PC-9 (cell line): ENCODE measurements around the gene SH3PXD2B. TPM values are rescaled to one million over a fixed set of nuclear protein-coding genes. Genes with fewer than 3 reads are reported as not detected.

Source experiments
- BruUV-seq: library from RNA; stranded (reverse); fragments of 400-500 nt; replicated peaks from 2 replicates; lab custom pipeline; 2021; lab: Mats Ljungman, UMichigan
- CTCF ChIA-PET: fragments of 300-600 bp; sonication (Branson Sonifier 250); formaldehyde crosslinking; loops from one replicate; lab custom pipeline; 2022; ENCODE audit warnings: antibody characterized with exemption; lab: Charles Lee
- POLR2A ChIA-PET: fragments of 300-600 bp; sonication (Branson Sonifier 250); formaldehyde crosslinking; loops from one replicate; lab custom pipeline; 2022; ENCODE audit warnings: antibody characterized with exemption; ENCODE audit not compliant: unreplicated experiment; lab: Charles Lee
- DNase-seq, 2 experiments: peaks; one replicate each; pipeline versions ENCODE4 v3.0.0 to v3.0.0-alpha.2; 2015 to 2022; ENCODE audit warnings: mixed read lengths in 1 of 2
- H2AFZ ChIP-seq: fragments of 200-600 bp; sonication (generic); 2 replicates; pipeline ENCODE4 v1.8.1; 2017; ENCODE audit warnings: antibody characterized with exemption
- H3F3A ChIP-seq: fragments of 200-600 bp; sonication (generic); 2 replicates; pipeline ENCODE4 v1.8.1; 2017; ENCODE audit warnings: antibody characterized with exemption, mild to moderate bottlenecking, low read depth; ENCODE audit not compliant: insufficient read depth
- H3K27ac ChIP-seq: fragments of 200-600 bp; sonication (generic); 2 replicates; pipeline ENCODE4 v1.6.1; 2016; ENCODE audit warnings: mixed run types
- H3K27me3 ChIP-seq: fragments of 200-600 bp; sonication (generic); 2 replicates; pipeline ENCODE4 v1.6.1; 2016; ENCODE audit warnings: low read depth, mixed run types; ENCODE audit not compliant: insufficient read depth
- H3K36me3 ChIP-seq: fragments of 200-600 bp; sonication (generic); 2 replicates; pipeline ENCODE4 v1.6.1; 2016; ENCODE audit warnings: low read depth, mixed run types
- H3K4me1 ChIP-seq: fragments of 200-600 bp; sonication (generic); replicated peaks from 2 replicates; pipeline ENCODE4 v1.6.1; 2016; ENCODE audit warnings: mixed run types; ENCODE audit not compliant: insufficient read depth
- H3K4me2 ChIP-seq: fragments of 200-600 bp; sonication (generic); 2 replicates; pipeline ENCODE4 v1.6.1; 2017; ENCODE audit warnings: mixed run types
- H3K4me3 ChIP-seq: fragments of 200-600 bp; sonication (generic); 2 replicates; pipeline ENCODE4 v1.6.1; 2016; ENCODE audit warnings: mixed run types
- H3K79me2 ChIP-seq: fragments of 200-600 bp; sonication (generic); 2 replicates; pipeline ENCODE4 v1.6.1; 2017; ENCODE audit warnings: low read depth, mixed run types
- H3K9me2 ChIP-seq: fragments of 200-600 bp; sonication (generic); 2 replicates; pipeline ENCODE4 v1.8.1; 2017; ENCODE audit warnings: mild to moderate bottlenecking; ENCODE audit not compliant: insufficient read depth
- H3K9me3 ChIP-seq: fragments of 200-600 bp; sonication (generic); 2 replicates; pipeline ENCODE4 v1.8.1; 2016; ENCODE audit warnings: low read depth; ENCODE audit not compliant: insufficient read depth
- H4K20me1 ChIP-seq: fragments of 200-600 bp; sonication (generic); 2 replicates; pipeline ENCODE4 v1.8.1; 2017; ENCODE audit not compliant: insufficient read depth
- EZH2 ChIP-seq: fragments of 200-600 bp; sonication (generic); IDR thresholded peaks from 2 replicates; pipeline ENCODE4 v1.8.0; 2017; ENCODE audit warnings: antibody characterized with exemption, low read depth
- intact Hi-C: fragments of 100-400 bp; cut with micrococcal nuclease; formaldehyde crosslinking; loops from one replicate; pipeline ENCODE4 v1.10.0; 2022; ENCODE audit not compliant: unreplicated experiment
- total RNA-seq: library from RNA; stranded (reverse); gene quantifications from 2 replicates; pipeline ENCODE4 v1.2.3, GENCODE V29; 2021
- TF ChIP-seq, protein P1 (sequence below): fragments of 200-600 bp; sonication (generic); conservative IDR thresholded peaks from 2 replicates; pipeline ENCODE4 v1.6.1; 2017; ENCODE audit warnings: mixed run types, antibody characterized with exemption, mild to moderate bottlenecking, moderate library complexity

The SH3PXD2B gene
- total RNA-seq, 1 experiment from 2014 or later: 29.3 TPM

GRCh38 chr5:172325452-172325851 is 128.9 kb downstream of the SH3PXD2B start:
- no peaks in the 10 kb centered on the region for H4K20me1 ChIP-seq
- H3K9me3 ChIP-seq: no peaks in the 10 kb centered on the region
- no peak for DNase-seq
- no peaks in the 10 kb centered on the region for H3K4me1 ChIP-seq
- ChIA-PET CTCF (interaction anchor here (0.7 kb wide), 1 partner anchor 82 kb away, joined by 3 read pairs; no protein-coding TSS in a partner anchor), POLR2A (no interaction called here)
- H3K9me2 ChIP-seq: no peaks in the 10 kb centered on the region
- H2AFZ ChIP-seq: no peak overlapping the region
- no TSS peak for BruUV-seq
- no peaks in the 10 kb centered on the region for H3F3A ChIP-seq
- intact Hi-C loops: no loop called here
- no peak overlapping the region for H3K27ac ChIP-seq
- H3K4me3 ChIP-seq: no peak overlapping the region
- H3K36me3 ChIP-seq: no peaks in the 10 kb centered on the region
- H3K79me2 ChIP-seq: no peaks in the 10 kb centered on the region
- no peaks in the 10 kb centered on the region for H3K27me3 ChIP-seq
- H3K4me2 ChIP-seq: no peak overlapping the region
- TF ChIP-seq EZH2: no peak
- TF ChIP-seq, protein P1, sequence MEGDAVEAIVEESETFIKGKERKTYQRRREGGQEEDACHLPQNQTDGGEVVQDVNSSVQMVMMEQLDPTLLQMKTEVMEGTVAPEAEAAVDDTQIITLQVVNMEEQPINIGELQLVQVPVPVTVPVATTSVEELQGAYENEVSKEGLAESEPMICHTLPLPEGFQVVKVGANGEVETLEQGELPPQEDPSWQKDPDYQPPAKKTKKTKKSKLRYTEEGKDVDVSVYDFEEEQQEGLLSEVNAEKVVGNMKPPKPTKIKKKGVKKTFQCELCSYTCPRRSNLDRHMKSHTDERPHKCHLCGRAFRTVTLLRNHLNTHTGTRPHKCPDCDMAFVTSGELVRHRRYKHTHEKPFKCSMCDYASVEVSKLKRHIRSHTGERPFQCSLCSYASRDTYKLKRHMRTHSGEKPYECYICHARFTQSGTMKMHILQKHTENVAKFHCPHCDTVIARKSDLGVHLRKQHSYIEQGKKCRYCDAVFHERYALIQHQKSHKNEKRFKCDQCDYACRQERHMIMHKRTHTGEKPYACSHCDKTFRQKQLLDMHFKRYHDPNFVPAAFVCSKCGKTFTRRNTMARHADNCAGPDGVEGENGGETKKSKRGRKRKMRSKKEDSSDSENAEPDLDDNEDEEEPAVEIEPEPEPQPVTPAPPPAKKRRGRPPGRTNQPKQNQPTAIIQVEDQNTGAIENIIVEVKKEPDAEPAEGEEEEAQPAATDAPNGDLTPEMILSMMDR: no peak

DNA sequence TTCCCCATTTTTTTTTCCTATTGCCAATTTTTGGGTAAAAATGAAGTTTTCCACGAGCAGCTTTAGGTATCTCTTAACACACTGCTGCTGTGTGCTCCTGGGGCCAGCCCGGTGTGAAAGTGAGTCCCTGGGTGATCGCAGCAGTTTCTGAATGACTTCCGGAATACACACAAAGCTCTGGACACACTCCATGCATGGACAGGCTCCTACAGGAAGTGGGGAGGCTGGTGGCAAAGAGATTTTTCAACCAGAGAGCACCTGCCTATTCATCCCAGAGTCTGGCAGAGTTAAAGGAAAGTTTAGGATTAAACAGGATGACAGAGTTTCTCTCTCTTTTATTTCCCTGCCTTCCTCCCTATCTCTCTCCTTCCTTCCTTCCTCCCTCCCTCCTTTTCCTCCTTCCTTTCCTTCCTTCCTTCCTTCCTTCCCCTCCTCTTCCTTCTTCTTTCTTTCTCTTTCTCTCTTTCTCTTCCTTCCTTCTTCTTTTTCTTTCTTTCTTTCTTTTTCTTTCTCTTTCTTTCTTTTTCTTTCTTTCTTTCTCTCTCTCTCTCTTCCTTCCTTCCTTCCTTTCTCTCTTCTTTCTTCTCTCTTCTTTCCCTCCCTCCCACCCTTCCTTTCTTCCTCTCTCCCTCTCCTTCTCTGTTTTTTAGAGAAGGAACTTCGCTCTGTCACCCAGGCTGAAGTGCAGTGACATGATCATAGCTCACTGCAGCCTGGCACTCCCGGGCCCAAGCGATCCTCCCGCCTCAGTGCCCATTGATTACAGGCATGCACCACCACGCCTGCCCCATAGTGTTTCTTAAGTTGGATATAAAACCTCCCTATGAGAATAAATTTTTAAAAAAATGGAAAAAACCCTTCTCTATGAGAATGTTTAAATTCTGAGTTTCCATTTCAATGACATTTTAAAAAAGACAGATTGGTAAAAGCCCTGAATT is 132.0 kb downstream of the SH3PXD2B start:
- no peaks in the 10 kb centered on the region for H3K9me3 ChIP-seq
- intact Hi-C loops: no loop called here
- no peaks in the 10 kb centered on the region for H3K9me2 ChIP-seq
- H3K36me3 ChIP-seq: no peaks in the 10 kb centered on the region
- peaks cover 7% of the 10 kb centered on the region; the same call in 1 of the 2 replicates for H3K4me1 ChIP-seq
- H3K4me2 ChIP-seq: no peak overlapping the region
- no peaks in the 10 kb centered on the region for H3K79me2 ChIP-seq
- no peaks in the 10 kb centered on the region for H3K27me3 ChIP-seq
- POLR2A ChIA-PET: interaction anchor here (0.5 kb wide), 1 partner anchor 45 kb away, joined by 18 read pairs; no protein-coding TSS in a partner anchor
- BruUV-seq: no TSS peak
- no peaks in the 10 kb centered on the region for H3F3A ChIP-seq
- TF ChIP-seq, protein P1: no peak
- no peak for TF ChIP-seq EZH2
- DNase-seq: no peak
- H2AFZ ChIP-seq: 0 out of 2 replicates have a peak overlapping the region, but pooled peaks have one; percentile 23
- H4K20me1 ChIP-seq: no peaks in the 10 kb centered on the region
- H3K27ac ChIP-seq: no peak overlapping the region
- CTCF ChIA-PET: no interaction called here
- no peak overlapping the region for H3K4me3 ChIP-seq

- Histone ChIP-seq H3K27me3 (no peaks in the 10 kb centered on the region), H3K9me2 (no peaks in the 10 kb centered on the region), H3K4me1 (peaks cover 8% of the 10 kb centered on the region), H3K27ac (no peak overlapping the region), H3K4me2 (no peak overlapping the region), H3K79me2 (no peaks in the 10 kb centered on the region), H4K20me1 (no peaks in the 10 kb centered on the region), H3K4me3 (no peak overlapping the region), H2AFZ (0 out of 2 replicates have a peak overlapping the region, but pooled peaks have one; percentile 23), H3K36me3 (no peaks in the 10 kb centered on the region), H3K9me3 (no peaks in the 10 kb centered on the region), H3F3A (peaks cover 2% of the 10 kb centered on the region; the same call in 1 of the 2 replicates)
- DNase-seq: no peak
- intact Hi-C loops: no loop called here
- ChIA-PET POLR2A (interaction anchor here (0.5 kb wide), 1 partner anchor 44 kb away, joined by 18 read pairs; no protein-coding TSS in a partner anchor), CTCF (interaction anchor here (0.7 kb wide), 1 partner anchor 40 kb away, joined by 4 read pairs; no protein-coding TSS in a partner anchor)
- no TSS peak for BruUV-seq
- no peak for TF ChIP-seq EZH2
- TF ChIP-seq, protein P1: no peak
Measured at GRCh38 chr5:172321593-172321992, 132.7 kb downstream of the SH3PXD2B start.
